Ascending aorta (tissue), 2 donors: ENCODE measurements around the gene FHOD1. TPM values are rescaled to one million over a fixed set of nuclear protein-coding genes. Genes with fewer than 3 reads are reported as not detected.

Source experiments
- DNase-seq, 2 donors: peaks; one replicate each; pipeline ENCODE4 v3.0.0-alpha.2; 2019; ENCODE audit warnings: low spot score in 2 of 2
- H3K27ac ChIP-seq, 2 donors: fragments of 200-600 bp; sonication (generic); one replicate each; pipeline ENCODE4 v1.5.1; 2016 to 2017; ENCODE audit warnings: mild to moderate bottlenecking in 1 of 2
- H3K27me3 ChIP-seq: fragments of 200-600 bp; sonication (generic); one replicate; pipeline ENCODE4 v1.5.1; 2017
- H3K36me3 ChIP-seq, 2 donors: fragments of 200-600 bp; sonication (generic); one replicate each; pipeline ENCODE4 v1.5.1; 2016
- H3K4me1 ChIP-seq, 2 donors: fragments of 200-600 bp; sonication (generic); one replicate each; pipeline ENCODE4 v1.5.1; 2016 to 2017; ENCODE audit warnings: mild to moderate bottlenecking in 1 of 2
- H3K4me3 ChIP-seq, 2 donors: fragments of 200-600 bp; sonication (generic); one replicate each; pipeline ENCODE4 v1.5.1; 2016 to 2017; ENCODE audit warnings: mild to moderate bottlenecking in 1 of 2
- H3K9me3 ChIP-seq, 2 donors: fragments of 200-600 bp; sonication (generic); one replicate each; pipeline ENCODE4 v1.5.1; 2016
- CTCF ChIP-seq, 3 experiments: fragments of 200-600 bp in 2 of 3; fragments of 450-650 bp in 1 of 3; sonication (generic) in 2 of 3; IDR thresholded peaks; one replicate each; pipeline ENCODE4 v1.5.1; 2016 to 2019; ENCODE audit warnings: antibody characterized with exemption in 3 of 3, mild to moderate bottlenecking in 1 of 3, moderate library complexity in 1 of 3
- intact Hi-C: fragments of 100-400 bp; cut with DNase I; formaldehyde crosslinking; loops from one replicate; pipeline ENCODE4 v1.15.1; 2023
- total RNA-seq: library from RNA; depleted of rRNA; stranded (reverse); fragments of >200 nt; gene quantifications from one replicate; pipeline ENCODE4 v1.1.0, GENCODE V29; 2016

FHOD1 gene
- total RNA-seq, 1 donor from 2014 or later = 20.2 TPM

GRCh38 chr16:67271446-67271845 lies 24.2 kb upstream of the FHOD1 start:
- no peak for TF ChIP-seq CTCF (IDR thresholded peaks at IDR 0.05)
- no peaks in the 10 kb centered on the region for H3K4me1 ChIP-seq
- no peaks in the 10 kb centered on the region for H3K9me3 ChIP-seq
- intact Hi-C loops = no loop called here
- DNase-seq = no peak
- H3K36me3 ChIP-seq = no peaks in the 10 kb centered on the region
- H3K27me3 ChIP-seq = no peaks in the 10 kb centered on the region
- no peak overlapping the region for H3K4me3 ChIP-seq
- no peak overlapping the region for H3K27ac ChIP-seq

GRCh38 chr16:67270931-67271338 lies 23.7 kb upstream of the FHOD1 start:
- TF ChIP-seq CTCF (IDR thresholded peaks at IDR 0.05) = no peak
- Histone ChIP-seq H3K27me3 (no peaks in the 10 kb centered on the region), H3K36me3 (no peaks in the 10 kb centered on the region), H3K4me1 (no peaks in the 10 kb centered on the region), H3K27ac (no peak overlapping the region), H3K4me3 (no peak overlapping the region), H3K9me3 (no peaks in the 10 kb centered on the region)
- intact Hi-C loops = no loop called here
- no peak for DNase-seq

GRCh38 chr16:67269766-67270165 lies 22.5 kb upstream of the FHOD1 start:
- H3K27ac ChIP-seq = no peak overlapping the region
- intact Hi-C loops = no loop called here
- H3K4me3 ChIP-seq = no peak overlapping the region
- no peak for TF ChIP-seq CTCF (IDR thresholded peaks at IDR 0.05)
- no peaks in the 10 kb centered on the region for H3K9me3 ChIP-seq
- no peaks in the 10 kb centered on the region for H3K36me3 ChIP-seq
- H3K4me1 ChIP-seq = no peaks in the 10 kb centered on the region
- DNase-seq = no peak
- H3K27me3 ChIP-seq = no peaks in the 10 kb centered on the region

- Histone ChIP-seq H3K9me3 (no peaks in the 10 kb centered on the region), H3K36me3 (no peaks in the 10 kb centered on the region), H3K27ac (no peak overlapping the region), H3K4me1 (no peaks in the 10 kb centered on the region), H3K27me3 (no peaks in the 10 kb centered on the region), H3K4me3 (no peak overlapping the region)
- intact Hi-C loops = no loop called here
- DNase-seq = peak in 1 of 2 donors; percentile 84
- TF ChIP-seq CTCF (IDR thresholded peaks at IDR 0.05) = no peak
Measured at GRCh38 chr16:67268136-67268579, 20.9 kb upstream of the FHOD1 start.

GRCh38 chr16:67265834-67266233 lies 18.6 kb upstream of the FHOD1 start:
- no peak for TF ChIP-seq CTCF (IDR thresholded peaks at IDR 0.05)
- no peak overlapping the region for H3K27ac ChIP-seq
- intact Hi-C loops = no loop called here
- H3K36me3 ChIP-seq = no peaks in the 10 kb centered on the region
- no peaks in the 10 kb centered on the region for H3K9me3 ChIP-seq
- H3K4me3 ChIP-seq = no peak overlapping the region
- DNase-seq = no peak
- H3K27me3 ChIP-seq = no peaks in the 10 kb centered on the region
- H3K4me1 ChIP-seq = no peaks in the 10 kb centered on the region

- H3K36me3 ChIP-seq = no peaks in the 10 kb centered on the region
- H3K27me3 ChIP-seq = no peaks in the 10 kb centered on the region
- intact Hi-C loops = no loop called here
- H3K4me3 ChIP-seq = no peak overlapping the region
- H3K4me1 ChIP-seq = no peaks in the 10 kb centered on the region
- no peak overlapping the region for H3K27ac ChIP-seq
- no peaks in the 10 kb centered on the region for H3K9me3 ChIP-seq
- TF ChIP-seq CTCF (IDR thresholded peaks at IDR 0.05) = no peak
- no peak for DNase-seq
Measured at GRCh38 chr16:67264866-67265265, 17.6 kb upstream of the FHOD1 start.
